IMR-90 (cell line): Measurements from ENCODE around the gene ADGB. TPM values are rescaled to one million over a fixed set of nuclear protein-coding genes. Genes with fewer than 3 reads are reported as not detected.

Experiments used
- ATAC-seq: fragments of 200-7000 bp; cut with Tn5 transposase; 2 replicates; pipeline ENCODE4 v1.9.1; 2020; ENCODE audit warnings: low read depth, mild to moderate bottlenecking, moderate library complexity
- BruUV-seq: library from RNA; stranded (reverse); fragments of 400-500 nt; replicated peaks from 2 replicates; lab custom pipeline; 2021; lab: Mats Ljungman, UMichigan
- CTCF ChIA-PET: fragments of 300-600 bp; formaldehyde crosslinking; extraction: SDS; loops from one replicate; lab custom pipeline; 2021; ENCODE audit warnings: antibody characterized with exemption; lab: Yijun Ruan, JAX
- POLR2A ChIA-PET: fragments of 300-600 bp; sonication (Branson Sonifier 250); formaldehyde crosslinking; loops from one replicate; lab custom pipeline; 2022; ENCODE audit warnings: antibody characterized with exemption; ENCODE audit not compliant: unreplicated experiment; lab: Charles Lee
- DNase-seq: peaks from one replicate; pipeline ENCODE4 v3.0.0; 2013
- H2AFZ ChIP-seq: replicated peaks from 2 replicates; pipeline ENCODE3; 2013; ENCODE audit warnings: low read length, mild to moderate bottlenecking; ENCODE audit not compliant: poor library complexity
- H2AK5ac ChIP-seq: 2 replicates; pipeline ENCODE4 v1.6.1; 2013; ENCODE audit warnings: low read depth, low read length, inconsistent platforms
- H2AK9ac ChIP-seq: replicated peaks from 2 replicates; pipeline ENCODE3; 2013; ENCODE audit warnings: mild to moderate bottlenecking, low read depth, low read length, moderate library complexity; ENCODE audit not compliant: poor library complexity
- H2BK120ac ChIP-seq: 2 replicates; pipeline ENCODE4 v1.6.1; 2013; ENCODE audit warnings: low read depth, low read length, inconsistent platforms
- H2BK15ac ChIP-seq: 3 replicates; pipeline ENCODE4 v1.6.1; 2013; ENCODE audit warnings: low read depth, low read length, inconsistent platforms
- H2BK20ac ChIP-seq: 2 replicates; pipeline ENCODE4 v1.6.1; 2013; ENCODE audit warnings: low read depth, mild to moderate bottlenecking, inconsistent platforms, low read length, moderate library complexity
- H2BK5ac ChIP-seq: 2 replicates; pipeline ENCODE4 v1.6.1; 2013; ENCODE audit warnings: mild to moderate bottlenecking, low read depth, low read length, inconsistent platforms; ENCODE audit not compliant: poor library complexity, severe bottlenecking
- H3K14ac ChIP-seq: replicated peaks from 2 replicates; pipeline ENCODE4 v1.6.1; 2013; ENCODE audit warnings: low read depth, low read length, inconsistent platforms
- H3K18ac ChIP-seq: 2 replicates; pipeline ENCODE4 v1.6.1; 2013; ENCODE audit warnings: low read depth, low read length, control low read depth
- H3K23ac ChIP-seq: 2 replicates; pipeline ENCODE4 v1.6.1; 2013; ENCODE audit warnings: low read depth, low read length, inconsistent platforms
- H3K27ac ChIP-seq: 2 replicates; pipeline ENCODE4 v1.5.1; 2013; ENCODE audit warnings: mild to moderate bottlenecking, control low read depth, low read length; ENCODE audit not compliant: insufficient read depth
- H3K27me3 ChIP-seq: 2 replicates; pipeline ENCODE4 v1.6.1; 2013; ENCODE audit warnings: low read length; ENCODE audit not compliant: control insufficient read depth, insufficient read depth
- H3K36me3 ChIP-seq: 2 replicates; pipeline ENCODE4 v1.6.1; 2013; ENCODE audit warnings: low read length, mixed read lengths; ENCODE audit not compliant: control insufficient read depth, insufficient read depth
- H3K4ac ChIP-seq: 2 replicates; pipeline ENCODE4 v1.6.1; 2013; ENCODE audit warnings: low read depth, low read length, inconsistent platforms
- H3K4me1 ChIP-seq: 2 replicates; pipeline ENCODE4 v1.6.1; 2013; ENCODE audit warnings: low read length, mixed read lengths; ENCODE audit not compliant: control insufficient read depth, insufficient read depth
- H3K4me2 ChIP-seq: 2 replicates; pipeline ENCODE4 v1.6.1; 2013; ENCODE audit warnings: low read depth, mild to moderate bottlenecking, control low read depth, low read length, moderate library complexity
- H3K4me3 ChIP-seq: 2 replicates; pipeline ENCODE4 v1.5.1; 2013; ENCODE audit warnings: low read depth, mild to moderate bottlenecking, control low read depth, low read length, moderate library complexity; ENCODE audit not compliant: insufficient read depth
- H3K56ac ChIP-seq: 2 replicates; pipeline ENCODE4 v1.6.1; 2013; ENCODE audit warnings: low read length, inconsistent platforms; ENCODE audit not compliant: insufficient read depth; ENCODE audit errors: extremely low read depth
- H3K79me1 ChIP-seq, 2 experiments: 2 replicates each; pipeline ENCODE4 v1.6.1; 2013; ENCODE audit warnings: low read length in 2 of 2, inconsistent platforms in 1 of 2, low read depth in 1 of 2
- H3K9ac ChIP-seq: 2 replicates; pipeline ENCODE4 v1.6.1; 2013; ENCODE audit warnings: low read depth, low read length, control low read depth
- H3K9me1 ChIP-seq: 2 replicates; pipeline ENCODE4 v1.6.1; 2013; ENCODE audit warnings: low read length, inconsistent platforms; ENCODE audit not compliant: insufficient read depth
- H3K9me3 ChIP-seq: 2 replicates; pipeline ENCODE4 v1.6.1; 2013; ENCODE audit warnings: low read length; ENCODE audit not compliant: control insufficient read depth, insufficient read depth
- H4K20me1 ChIP-seq: 2 replicates; pipeline ENCODE4 v1.6.1; 2013; ENCODE audit warnings: low read length, inconsistent platforms; ENCODE audit not compliant: insufficient read depth
- H4K5ac ChIP-seq: 2 replicates; pipeline ENCODE4 v1.6.1; 2013; ENCODE audit warnings: mild to moderate bottlenecking, low read depth, low read length, control low read depth
- H4K8ac ChIP-seq, 2 experiments: 2 replicates each; pipeline ENCODE4 v1.6.1; 2013; ENCODE audit warnings: low read depth in 2 of 2, low read length in 2 of 2, control low read depth in 1 of 2, inconsistent platforms in 1 of 2
- H4K91ac ChIP-seq: 2 replicates; pipeline ENCODE4 v1.6.1; 2013; ENCODE audit warnings: low read depth, low read length, inconsistent platforms; ENCODE audit not compliant: insufficient read depth
- WGBS, 2 experiments: methylation state at CpG; one replicate each; pipeline versions ENCODE4 v1.1.5 to v1.1.7; 2013; ENCODE audit warnings: missing lambda C conversion rate in 2 of 2; ENCODE audit not compliant: insufficient read length in 1 of 2; ENCODE audit errors: extremely low coverage in 2 of 2; 5-methylcytosine and 5-hydroxymethylcytosine counted together
- dilution Hi-C: fragments of 300-500 bp; cut with HindIII; formaldehyde crosslinking; loops from one replicate; pipeline ENCODE4 v1.14.3; 2018; ENCODE audit warnings: low sequenced_read_pairs; ENCODE audit not compliant: unreplicated experiment
- in situ Hi-C: fragments of 300-500 bp; cut with MboI; formaldehyde crosslinking; loops from 3 replicates; pipeline ENCODE4 v1.14.3; 2019; ENCODE audit warnings: low sequenced_read_pairs, inconsistent platforms, mixed read lengths
- intact Hi-C: fragments of 100-400 bp; cut with micrococcal nuclease; formaldehyde crosslinking; loops from 2 replicates; pipeline ENCODE4 v1.10.0; 2022
- polyA plus RNA-seq, 3 experiments: library from polyadenylated mRNA; depleted of rRNA; stranded (reverse); fragments of >200 nt; gene quantifications; 2 replicates each; pipeline ENCODE4 v1.2.3, GENCODE V29; 2012; ENCODE audit warnings: low replicate concordance in 1 of 3
- total RNA-seq: library from RNA; depleted of rRNA; stranded (reverse); fragments of >200 nt; gene quantifications from 2 replicates; pipeline ENCODE4 v1.2.3, GENCODE V29; 2012
- TF ChIP-seq, protein P1 (sequence below): conservative IDR thresholded peaks from 2 replicates; pipeline ENCODE4 v1.5.1; 2012; ENCODE audit warnings: mild to moderate bottlenecking, low read depth, low read length, improper control_type of control experiment

ADGB gene
- total and polyA plus RNA-seq, 2 of the 4 experiments (the other 2 are of a cell fraction), result not detected

DNA sequence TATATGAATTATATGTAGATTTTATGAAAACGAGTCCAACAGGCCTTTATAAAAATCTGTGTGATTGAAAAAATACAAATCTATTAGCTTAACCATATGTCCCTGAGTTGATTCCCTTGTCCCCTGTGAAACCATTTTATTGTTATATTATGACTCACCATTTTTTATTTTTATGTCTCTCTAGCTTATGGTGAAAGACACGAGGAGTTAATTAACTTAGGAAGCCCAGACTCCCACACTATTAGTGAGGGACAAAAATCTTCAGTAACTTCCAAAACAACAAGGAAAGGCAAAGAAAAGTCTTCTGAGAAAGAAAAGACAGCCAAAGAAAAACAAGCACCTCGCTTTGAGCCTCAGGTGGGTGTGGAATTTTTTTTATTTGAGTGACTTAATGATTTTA, 183.1 kb downstream of the ADGB start:
- ATAC-seq (no peak), DNase-seq (no peak)
- no TSS peak for BruUV-seq
- Histone ChIP-seq H2BK20ac (no peak overlapping the region), H2BK5ac (no peak overlapping the region), H3K4ac (no peak overlapping the region), H2BK15ac (no peak overlapping the region), H2AK5ac (no peak overlapping the region), H3K18ac (no peak overlapping the region), H3K27me3 (no peaks in the 10 kb centered on the region; the same call in 1 of the 2 replicates), H3K4me2 (no peak overlapping the region), H3K36me3 (no peaks in the 10 kb centered on the region), H3K14ac (no peak overlapping the region), H2AFZ (no peak overlapping the region), H4K20me1 (no peaks in the 10 kb centered on the region), H4K91ac (no peak overlapping the region), H3K79me1 (no peaks in the 10 kb centered on the region), H2AK9ac (no peak overlapping the region), H3K56ac (no peak overlapping the region), H3K4me1 (no peaks in the 10 kb centered on the region), H2BK120ac (no peak overlapping the region), H3K27ac (no peak overlapping the region), H4K8ac (no peak overlapping the region), H3K9me3 (no peaks in the 10 kb centered on the region), H4K5ac (no peak overlapping the region), H3K9ac (no peak overlapping the region), H3K9me1 (no peaks in the 10 kb centered on the region), H3K23ac (no peak overlapping the region), H3K4me3 (no peak overlapping the region)
- ChIA-PET CTCF (no interaction called here), POLR2A (no interaction called here)
- intact Hi-C loops (loop anchor here (10.0 kb wide), 1 partner anchor 857 kb away; no protein-coding TSS in a partner anchor), in situ Hi-C loops (no loop called here), dilution Hi-C loops (no loop called here)
- no CpG with 5 or more reads among the region's 3 CpGs for WGBS, 2 experiments
- TF ChIP-seq, protein P1, sequence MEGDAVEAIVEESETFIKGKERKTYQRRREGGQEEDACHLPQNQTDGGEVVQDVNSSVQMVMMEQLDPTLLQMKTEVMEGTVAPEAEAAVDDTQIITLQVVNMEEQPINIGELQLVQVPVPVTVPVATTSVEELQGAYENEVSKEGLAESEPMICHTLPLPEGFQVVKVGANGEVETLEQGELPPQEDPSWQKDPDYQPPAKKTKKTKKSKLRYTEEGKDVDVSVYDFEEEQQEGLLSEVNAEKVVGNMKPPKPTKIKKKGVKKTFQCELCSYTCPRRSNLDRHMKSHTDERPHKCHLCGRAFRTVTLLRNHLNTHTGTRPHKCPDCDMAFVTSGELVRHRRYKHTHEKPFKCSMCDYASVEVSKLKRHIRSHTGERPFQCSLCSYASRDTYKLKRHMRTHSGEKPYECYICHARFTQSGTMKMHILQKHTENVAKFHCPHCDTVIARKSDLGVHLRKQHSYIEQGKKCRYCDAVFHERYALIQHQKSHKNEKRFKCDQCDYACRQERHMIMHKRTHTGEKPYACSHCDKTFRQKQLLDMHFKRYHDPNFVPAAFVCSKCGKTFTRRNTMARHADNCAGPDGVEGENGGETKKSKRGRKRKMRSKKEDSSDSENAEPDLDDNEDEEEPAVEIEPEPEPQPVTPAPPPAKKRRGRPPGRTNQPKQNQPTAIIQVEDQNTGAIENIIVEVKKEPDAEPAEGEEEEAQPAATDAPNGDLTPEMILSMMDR, result no peak
